Liver (tissue), 3 donors: ENCODE measurements around the gene LRRC23.

Experiments
- ATF3 ChIP-seq: IDR thresholded peaks from 2 replicates; pipeline ENCODE4 v1.6.1; 2016; ENCODE audit warnings: antibody characterized with exemption
- FOXA1 ChIP-seq: IDR thresholded peaks from 2 replicates; pipeline ENCODE4 v1.6.1; 2016; ENCODE audit warnings: antibody characterized with exemption
- JUND ChIP-seq, 2 donors: IDR thresholded peaks; 2 replicates each; pipeline ENCODE4 v1.6.1; 2016; ENCODE audit warnings: antibody characterized with exemption in 2 of 2
- RAD21 ChIP-seq, 2 donors: IDR thresholded peaks; 2 replicates each; pipeline ENCODE4 v1.6.1; 2016; ENCODE audit warnings: antibody characterized with exemption in 2 of 2, mild to moderate bottlenecking in 2 of 2
- REST ChIP-seq: IDR thresholded peaks from 2 replicates; pipeline ENCODE4 v1.6.1; 2016; ENCODE audit warnings: antibody characterized with exemption, mild to moderate bottlenecking
- RXRA ChIP-seq, 2 donors: IDR thresholded peaks; 2 replicates each; pipeline ENCODE4 v1.6.1; 2017 to 2018; ENCODE audit warnings: antibody characterized with exemption in 2 of 2, mild to moderate bottlenecking in 1 of 2
- SP1 ChIP-seq: IDR thresholded peaks from 2 replicates; pipeline ENCODE4 v1.6.1; 2018; ENCODE audit warnings: antibody characterized with exemption, mild to moderate bottlenecking
- YY1 ChIP-seq: IDR thresholded peaks from 2 replicates; pipeline ENCODE4 v1.6.1; 2016; ENCODE audit warnings: antibody characterized with exemption, mild to moderate bottlenecking
- TF ChIP-seq, protein P1 (sequence below): IDR thresholded peaks from 2 replicates; pipeline ENCODE4 v1.6.1; 2016; ENCODE audit warnings: antibody characterized with exemption
- TF ChIP-seq, protein P2 (sequence below): fragments of 150-350 bp; IDR thresholded peaks from 2 replicates; pipeline ENCODE4 v1.5.1; 2017; ENCODE audit warnings: improper control_type of control experiment, low read depth, low read length; ENCODE audit not compliant: missing input control
- donor health status: healthy.
- donor health status: healthy.

DNA sequence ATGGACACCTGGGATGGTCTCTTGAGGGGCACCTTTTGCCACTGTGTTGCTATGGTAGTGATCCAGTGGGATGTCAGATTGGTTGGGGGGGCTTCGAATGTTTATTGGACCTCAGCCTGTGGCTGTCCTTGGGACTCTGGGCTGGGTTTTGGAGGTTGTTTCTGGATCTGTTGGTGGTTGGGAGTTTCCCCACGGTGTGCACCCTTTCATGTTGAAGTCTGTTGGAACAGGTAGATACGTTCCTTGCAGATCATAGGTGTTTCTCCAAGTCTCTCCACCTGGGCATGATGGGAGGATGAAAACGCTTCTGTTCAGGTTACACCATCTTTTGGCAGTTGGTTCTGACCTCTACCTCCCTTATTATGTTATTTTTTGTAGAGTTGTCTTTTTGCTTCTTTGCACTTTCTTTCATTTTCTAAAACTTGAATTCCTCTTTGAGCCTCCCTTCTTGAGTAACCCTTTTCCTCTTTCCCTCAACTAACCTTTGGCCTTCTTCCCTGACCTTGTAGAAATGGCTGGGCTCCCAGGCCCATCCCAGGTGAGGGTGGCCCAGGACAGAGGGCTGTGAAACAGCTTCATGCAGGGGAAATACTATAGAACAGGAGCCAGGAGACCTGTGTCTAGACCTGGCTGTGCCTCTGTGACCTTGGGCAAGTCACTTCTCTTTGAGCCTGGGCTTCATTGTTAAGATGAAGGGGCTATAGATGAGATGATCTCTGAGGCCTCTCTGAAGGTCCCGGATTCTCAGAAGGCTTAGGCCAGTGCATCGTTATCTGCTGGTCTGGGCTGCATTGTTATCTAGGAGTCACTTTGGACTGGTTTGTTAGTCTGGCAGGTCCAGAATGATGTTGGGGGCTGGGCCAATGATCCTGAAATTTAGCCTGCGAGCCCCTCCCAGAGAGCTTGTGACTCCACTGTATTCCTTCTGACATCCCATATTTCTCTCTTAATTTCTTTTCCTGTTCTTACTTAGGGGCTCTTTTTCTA is 25.1 kb downstream of the LRRC23 start:
- TF ChIP-seq, protein P1, sequence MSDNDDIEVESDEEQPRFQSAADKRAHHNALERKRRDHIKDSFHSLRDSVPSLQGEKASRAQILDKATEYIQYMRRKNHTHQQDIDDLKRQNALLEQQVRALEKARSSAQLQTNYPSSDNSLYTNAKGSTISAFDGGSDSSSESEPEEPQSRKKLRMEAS, result no peak
- TF ChIP-seq, protein P2, sequence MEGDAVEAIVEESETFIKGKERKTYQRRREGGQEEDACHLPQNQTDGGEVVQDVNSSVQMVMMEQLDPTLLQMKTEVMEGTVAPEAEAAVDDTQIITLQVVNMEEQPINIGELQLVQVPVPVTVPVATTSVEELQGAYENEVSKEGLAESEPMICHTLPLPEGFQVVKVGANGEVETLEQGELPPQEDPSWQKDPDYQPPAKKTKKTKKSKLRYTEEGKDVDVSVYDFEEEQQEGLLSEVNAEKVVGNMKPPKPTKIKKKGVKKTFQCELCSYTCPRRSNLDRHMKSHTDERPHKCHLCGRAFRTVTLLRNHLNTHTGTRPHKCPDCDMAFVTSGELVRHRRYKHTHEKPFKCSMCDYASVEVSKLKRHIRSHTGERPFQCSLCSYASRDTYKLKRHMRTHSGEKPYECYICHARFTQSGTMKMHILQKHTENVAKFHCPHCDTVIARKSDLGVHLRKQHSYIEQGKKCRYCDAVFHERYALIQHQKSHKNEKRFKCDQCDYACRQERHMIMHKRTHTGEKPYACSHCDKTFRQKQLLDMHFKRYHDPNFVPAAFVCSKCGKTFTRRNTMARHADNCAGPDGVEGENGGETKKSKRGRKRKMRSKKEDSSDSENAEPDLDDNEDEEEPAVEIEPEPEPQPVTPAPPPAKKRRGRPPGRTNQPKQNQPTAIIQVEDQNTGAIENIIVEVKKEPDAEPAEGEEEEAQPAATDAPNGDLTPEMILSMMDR, result no peak
- TF ChIP-seq SP1, result no peak
- TF ChIP-seq RXRA (IDR thresholded peaks at IDR 0.05), result no peak
- TF ChIP-seq JUND (IDR thresholded peaks at IDR 0.05), result no peak
- TF ChIP-seq REST, result no peak
- no peak for TF ChIP-seq FOXA1
- TF ChIP-seq RAD21 (IDR thresholded peaks at IDR 0.05), result no peak
- TF ChIP-seq ATF3, result no peak
- TF ChIP-seq YY1, result no peak
